ENCODE data around the gene WDFY3. TPM values are rescaled to one million over a fixed set of nuclear protein-coding genes. Genes with fewer than 3 reads are reported as not detected.
"Not testable (repeated sequence)": the region's sequence is repeated elsewhere in the genome, so short reads cannot be mapped to it uniquely, and the experiment has no call there.

Gene WDFY3
- total RNA-seq, 2 experiments from 2014 or later = 0.62 to 0.89 TPM

DNA sequence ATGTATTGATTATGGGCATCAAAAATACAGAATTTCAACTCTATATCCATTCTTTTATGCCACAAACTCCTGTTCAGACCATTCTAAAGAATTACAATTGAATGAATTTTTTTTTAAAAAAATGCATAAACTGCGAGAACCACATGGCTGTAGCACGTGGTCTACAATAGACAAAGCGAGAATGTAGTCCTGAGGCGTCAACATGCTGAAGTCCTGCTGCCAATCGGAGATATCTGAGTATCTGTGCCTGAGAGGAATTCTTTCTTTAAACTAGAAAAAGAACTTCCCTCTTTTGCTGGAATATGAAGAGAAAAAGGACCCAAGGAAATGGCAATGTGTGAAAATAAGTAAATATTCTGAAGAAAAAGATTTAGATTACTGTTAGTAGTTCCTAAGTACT lies 277.9 kb downstream of the WDFY3 start:
- Mint-ChIP-seq H3K9me3 (no peaks in the 10 kb centered on the region), H3K27me3 (peaks cover 2% of the 10 kb centered on the region), H3K27ac (no peak overlapping the region), H3K4me1 (peaks cover 20% of the 10 kb centered on the region), H3K4me3 (no peak overlapping the region), H3K36me3 (ENCODE audit: low read depth) (no peaks in the 10 kb centered on the region)
- DNase-seq = no peak
- ChIA-PET CTCF (no interaction called here), POLR2A (no interaction called here)

DNA sequence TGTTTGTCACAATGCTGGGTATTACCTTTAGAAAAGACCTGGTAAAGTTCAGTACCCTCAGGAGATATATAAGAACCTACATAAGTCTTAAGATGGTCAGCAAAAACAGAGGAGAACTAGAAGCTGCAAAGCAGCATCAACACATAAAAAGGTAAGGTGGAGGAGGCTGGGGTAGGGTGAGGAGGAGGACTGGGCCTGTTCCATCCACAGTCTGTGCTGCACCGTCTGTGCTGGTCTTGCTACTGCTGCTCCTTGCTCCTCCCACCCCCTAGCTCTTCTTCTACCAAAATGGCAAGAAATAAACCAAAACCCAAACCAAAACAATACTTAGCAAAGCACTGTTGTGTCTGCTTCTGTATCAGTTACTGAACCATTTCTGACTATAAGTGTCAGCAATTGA lies 281.4 kb downstream of the WDFY3 start:
- Mint-ChIP-seq H3K4me1 (peaks cover 31% of the 10 kb centered on the region), H3K27ac (no peak overlapping the region), H3K9me3 (no peaks in the 10 kb centered on the region), H3K4me3 (no peak overlapping the region), H3K36me3 (ENCODE audit: low read depth) (no peaks in the 10 kb centered on the region), H3K27me3 (no peaks in the 10 kb centered on the region)
- ChIA-PET CTCF (no interaction called here), POLR2A (no interaction called here)
- DNase-seq = no peak

DNA sequence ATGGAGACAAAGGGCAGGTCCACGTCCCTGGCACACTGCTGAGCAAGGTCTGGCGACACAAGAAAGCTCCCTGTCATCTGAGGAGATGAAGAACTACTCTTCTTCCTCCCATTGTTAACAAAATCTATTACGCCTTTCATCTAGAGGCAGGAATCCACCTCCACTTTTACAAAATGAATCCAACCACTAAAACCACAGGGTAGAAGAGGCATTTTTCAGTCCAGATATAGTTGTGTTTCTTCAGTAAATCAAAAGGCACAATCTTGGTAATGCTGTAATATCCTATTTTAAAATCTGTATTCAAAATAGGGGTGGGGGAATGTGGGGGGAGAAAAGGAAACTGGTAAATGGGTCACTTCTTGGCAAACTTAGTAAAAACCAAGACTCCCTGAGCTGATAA lies 282.1 kb downstream of the WDFY3 start:
- CTCF ChIA-PET = no interaction called here
- Mint-ChIP-seq H3K4me1 (peaks cover 31% of the 10 kb centered on the region), H3K36me3 (ENCODE audit: low read depth) (no peaks in the 10 kb centered on the region), H3K9me3 (no peaks in the 10 kb centered on the region), H3K27ac (no peak overlapping the region), H3K4me3 (no peak overlapping the region), H3K27me3 (no peaks in the 10 kb centered on the region)
- POLR2A ChIA-PET = no interaction called here
- no peak for DNase-seq

DNA sequence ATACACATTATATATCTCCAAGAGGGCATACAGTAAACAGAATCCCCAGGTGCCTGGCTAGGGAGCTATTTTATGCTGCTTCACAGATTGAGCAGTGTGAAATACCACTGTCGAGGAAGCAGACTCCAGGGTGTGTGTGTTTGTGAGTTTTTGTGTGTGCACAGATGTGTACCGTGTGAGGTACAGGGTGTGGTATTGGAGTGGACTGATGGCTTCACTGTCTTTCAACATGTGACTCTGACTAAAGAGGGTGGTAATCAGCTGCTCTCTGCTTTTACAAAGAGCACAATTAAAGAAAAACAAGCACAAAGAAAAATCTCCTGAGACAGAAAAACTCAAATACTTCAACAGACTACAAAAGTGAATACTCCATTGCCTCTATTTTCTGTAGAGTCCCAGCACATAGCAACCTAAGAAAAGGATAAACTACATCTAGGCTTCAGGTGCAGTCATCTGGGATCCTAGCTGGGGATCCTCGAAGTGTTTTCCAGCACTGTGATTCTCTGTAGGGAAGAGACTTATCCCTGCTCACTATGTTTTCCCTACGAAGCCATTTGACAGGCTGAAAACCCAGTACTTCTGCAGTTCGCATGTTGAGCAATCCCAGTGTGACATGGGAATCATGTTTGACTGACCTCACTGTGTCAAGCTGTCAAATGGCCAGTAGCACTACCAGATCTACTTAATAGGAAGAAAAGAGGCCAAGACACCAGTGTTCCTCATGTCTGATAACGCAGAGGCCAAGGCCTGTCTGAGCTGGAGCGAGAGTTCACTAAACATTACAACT lies 283.2 kb downstream of the WDFY3 start:
- H3K36me3 Mint-ChIP-seq (ENCODE audit: low read depth) = no peaks in the 10 kb centered on the region
- H3K27ac Mint-ChIP-seq = no peak overlapping the region
- no peaks in the 10 kb centered on the region for H3K27me3 Mint-ChIP-seq
- H3K4me1 Mint-ChIP-seq = peaks cover 31% of the 10 kb centered on the region
- POLR2A ChIA-PET = no interaction called here
- H3K4me3 Mint-ChIP-seq = no peak overlapping the region
- no peaks in the 10 kb centered on the region for H3K9me3 Mint-ChIP-seq
- DNase-seq = no peak
- CTCF ChIA-PET = no interaction called here

DNA sequence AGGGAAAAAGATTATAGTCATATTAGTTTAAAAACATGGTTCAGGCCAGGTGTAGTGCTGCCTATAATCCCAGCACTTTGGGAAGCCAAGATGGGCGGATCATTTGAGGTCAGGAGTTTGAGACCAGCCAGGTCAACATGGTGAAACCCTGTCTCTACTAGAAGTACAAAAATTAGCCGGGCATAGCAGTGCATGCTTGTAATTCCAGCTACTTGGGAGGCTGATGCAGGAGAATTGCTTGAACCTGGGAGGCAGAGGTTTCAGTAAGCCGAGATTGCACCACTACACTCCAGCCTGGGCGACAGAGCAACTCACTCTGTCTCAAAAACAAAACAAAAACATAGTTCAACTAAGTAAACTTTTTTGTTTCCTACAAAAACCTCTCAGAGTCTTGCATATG lies 283.8 kb downstream of the WDFY3 start:
- H3K27me3 Mint-ChIP-seq; H3K4me3 Mint-ChIP-seq; H3K36me3 Mint-ChIP-seq (ENCODE audit: low read depth); H3K27ac Mint-ChIP-seq; H3K9me3 Mint-ChIP-seq; DNase-seq; POLR2A ChIA-PET; CTCF ChIA-PET: not testable (repeated sequence)
- peaks cover 31% of the 10 kb centered on the region for H3K4me1 Mint-ChIP-seq

DNA sequence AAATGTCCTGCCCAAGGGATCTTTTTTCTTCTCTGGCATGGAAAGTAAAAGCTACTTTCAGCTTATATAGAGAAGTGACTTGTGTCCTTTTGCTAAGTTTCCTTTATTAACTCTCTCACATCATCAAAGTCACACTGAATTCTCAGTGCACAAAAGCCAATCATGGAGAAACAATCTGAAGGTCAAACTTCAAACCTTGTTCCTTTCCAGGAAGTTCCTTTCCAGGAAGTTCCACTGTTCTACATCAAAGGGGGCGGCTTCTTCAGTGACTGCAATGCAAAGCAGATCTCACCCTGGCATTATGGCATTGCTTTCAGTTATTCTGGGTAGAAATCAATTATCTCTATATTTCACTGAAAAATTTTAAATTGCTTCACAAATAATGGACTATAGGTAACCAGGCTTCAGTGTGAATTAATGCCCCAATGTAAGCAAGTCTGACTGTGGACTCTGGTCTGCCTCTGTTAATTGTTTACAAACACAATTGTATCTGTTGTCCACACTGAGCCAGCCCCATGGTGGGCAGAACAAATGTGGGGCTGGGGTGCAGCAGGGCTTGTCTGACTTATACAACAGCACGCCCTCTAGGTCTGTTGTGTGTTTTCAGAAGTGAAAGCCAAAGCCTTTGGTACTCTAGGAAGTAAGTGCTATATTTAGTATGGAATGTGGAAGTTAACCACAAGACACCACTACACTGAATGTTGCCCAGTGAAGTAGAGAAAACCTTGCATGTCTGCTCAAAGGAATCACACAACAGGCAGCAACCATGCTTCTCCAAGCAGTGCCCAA lies 284.8 kb downstream of the WDFY3 start:
- no peak overlapping the region for H3K4me3 Mint-ChIP-seq
- H3K4me1 Mint-ChIP-seq = peaks cover 31% of the 10 kb centered on the region
- no peaks in the 10 kb centered on the region for H3K9me3 Mint-ChIP-seq
- no peak overlapping the region for H3K27ac Mint-ChIP-seq
- H3K27me3 Mint-ChIP-seq = no peaks in the 10 kb centered on the region
- H3K36me3 Mint-ChIP-seq (ENCODE audit: low read depth) = no peaks in the 10 kb centered on the region
- ChIA-PET POLR2A (no interaction called here), CTCF (interaction anchor here (0.6 kb wide), 1 partner anchor 48 kb away, joined by 3 read pairs; no protein-coding TSS in a partner anchor)
- DNase-seq = peak; percentile 23

DNA sequence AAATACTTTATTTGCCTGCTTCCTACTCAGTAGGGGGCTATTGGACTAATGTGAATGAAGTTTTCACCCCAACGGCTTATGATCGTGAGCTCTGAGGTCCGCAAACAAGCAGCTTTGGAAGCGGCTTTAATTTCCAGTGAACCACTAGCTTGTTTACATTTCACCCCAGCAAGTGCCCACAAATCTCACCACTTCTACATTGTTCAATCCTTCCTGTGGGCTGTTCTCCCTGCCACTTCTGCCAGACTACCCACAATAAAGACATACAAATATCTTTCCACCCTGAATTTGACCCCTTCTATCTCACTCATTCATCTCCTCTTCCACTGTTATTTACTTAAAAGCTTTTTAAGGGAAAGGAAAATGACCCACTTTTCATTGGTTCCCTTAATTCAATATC lies 285.5 kb downstream of the WDFY3 start:
- DNase-seq = no peak
- no peaks in the 10 kb centered on the region for H3K9me3 Mint-ChIP-seq
- H3K27ac Mint-ChIP-seq = no peak overlapping the region
- no peaks in the 10 kb centered on the region for H3K36me3 Mint-ChIP-seq (ENCODE audit: low read depth)
- ChIA-PET CTCF (no interaction called here), POLR2A (no interaction called here)
- no peak overlapping the region for H3K4me3 Mint-ChIP-seq
- peaks cover 31% of the 10 kb centered on the region for H3K4me1 Mint-ChIP-seq
- H3K27me3 Mint-ChIP-seq = no peaks in the 10 kb centered on the region

DNA sequence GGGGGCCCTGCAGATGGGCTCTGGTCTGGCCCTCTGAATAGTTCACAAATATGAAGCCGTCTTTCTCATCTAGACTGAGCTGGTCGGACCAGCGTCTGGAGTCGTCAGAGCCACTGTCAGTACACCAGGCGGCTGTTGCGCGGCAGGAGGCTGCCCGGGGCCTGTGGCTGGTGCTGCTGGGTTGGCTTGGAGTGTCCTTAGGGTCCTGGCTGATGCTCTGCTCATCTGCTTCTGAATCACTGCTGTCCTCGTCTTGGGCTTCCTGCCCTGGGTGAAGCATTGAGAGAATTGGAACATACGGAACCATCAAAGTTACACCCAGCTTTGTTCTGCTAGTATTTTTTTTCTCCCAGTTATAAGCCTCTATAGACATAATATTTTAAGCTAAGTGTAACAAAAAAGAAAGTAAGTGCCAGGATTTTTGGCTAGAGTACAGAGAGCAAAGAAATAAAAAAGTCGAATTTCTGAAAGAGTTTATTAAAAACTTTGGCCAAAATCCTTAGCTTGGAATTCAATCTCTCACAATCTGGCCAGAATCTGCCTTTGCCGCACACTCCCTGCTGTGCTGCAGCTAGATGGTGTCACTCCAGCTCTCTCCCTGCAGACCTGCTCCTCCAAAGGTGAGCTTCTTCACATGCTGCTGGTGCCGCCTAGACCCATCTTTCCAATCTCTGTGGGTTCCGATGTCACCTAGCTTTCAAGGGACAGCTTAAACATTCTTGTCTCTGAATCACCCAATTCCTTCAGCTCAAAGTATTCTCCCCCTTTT lies 287.3 kb downstream of the WDFY3 start:
- ChIA-PET CTCF (no interaction called here), POLR2A (no interaction called here)
- H3K27me3 Mint-ChIP-seq = no peaks in the 10 kb centered on the region
- no peaks in the 10 kb centered on the region for H3K9me3 Mint-ChIP-seq
- H3K36me3 Mint-ChIP-seq (ENCODE audit: low read depth) = no peaks in the 10 kb centered on the region
- H3K27ac Mint-ChIP-seq = no peak overlapping the region
- no peak for DNase-seq
- H3K4me1 Mint-ChIP-seq = peaks cover 22% of the 10 kb centered on the region
- no peak overlapping the region for H3K4me3 Mint-ChIP-seq

DNA sequence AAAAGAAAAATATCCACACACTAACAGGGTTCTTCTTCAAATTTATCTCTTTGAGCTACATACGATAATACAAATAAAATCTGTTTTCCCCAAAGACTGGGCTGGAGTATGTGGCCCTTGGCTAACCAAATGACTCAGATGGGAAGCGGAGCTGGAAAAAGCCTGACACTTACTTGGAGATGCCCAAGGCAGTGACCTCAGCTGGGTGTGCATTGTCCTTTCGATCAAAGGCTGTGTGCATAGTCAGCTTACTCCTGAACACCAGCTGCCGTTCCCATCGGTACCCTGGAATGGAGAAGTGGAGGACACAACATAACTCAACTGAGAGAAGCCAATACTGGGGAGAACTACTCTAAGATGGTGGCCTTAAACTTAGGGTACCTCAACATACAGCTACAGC lies 288.5 kb downstream of the WDFY3 start:
- peaks cover 16% of the 10 kb centered on the region for H3K4me1 Mint-ChIP-seq
- CTCF ChIA-PET = interaction anchor here (0.7 to 0.8 kb wide), 2 partner anchors 26 to 180 kb away, joined by 4 read pairs; no protein-coding TSS in a partner anchor
- POLR2A ChIA-PET = no interaction called here

DNA sequence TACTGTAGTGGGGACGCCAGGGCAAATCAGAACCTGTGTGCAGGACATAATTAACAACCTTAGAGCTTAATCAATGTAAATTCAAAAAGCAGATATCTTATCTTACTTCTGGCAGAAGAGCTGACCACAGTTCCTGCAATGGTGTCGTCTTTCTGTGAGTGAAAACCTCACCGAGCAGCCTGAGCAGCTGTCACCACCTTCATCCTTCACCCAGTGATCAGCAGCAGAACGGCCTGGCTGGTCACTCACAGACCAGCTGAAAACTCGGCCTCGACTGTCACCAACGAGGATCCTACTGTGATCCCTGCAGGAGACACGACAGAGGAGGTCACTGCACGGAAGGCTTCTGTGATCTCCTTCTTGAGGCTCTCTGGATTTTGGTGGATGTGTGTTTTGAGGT lies 289.4 kb downstream of the WDFY3 start:
- Mint-ChIP-seq H3K9me3 (no peaks in the 10 kb centered on the region), H3K27ac (no peak overlapping the region), H3K4me1 (peaks cover 15% of the 10 kb centered on the region), H3K36me3 (ENCODE audit: low read depth) (no peaks in the 10 kb centered on the region), H3K4me3 (no peak overlapping the region), H3K27me3 (no peaks in the 10 kb centered on the region)
- DNase-seq = no peak
- ChIA-PET CTCF (no interaction called here), POLR2A (no interaction called here)

More for the DNA sequence above, 288.5 kb downstream of the WDFY3 start:
- H3K27me3 Mint-ChIP-seq = no peaks in the 10 kb centered on the region
- no peak for DNase-seq
- no peaks in the 10 kb centered on the region for H3K9me3 Mint-ChIP-seq
- H3K27ac Mint-ChIP-seq = no peak overlapping the region
- H3K36me3 Mint-ChIP-seq (ENCODE audit: low read depth) = no peaks in the 10 kb centered on the region
- no peak overlapping the region for H3K4me3 Mint-ChIP-seq

DNA sequence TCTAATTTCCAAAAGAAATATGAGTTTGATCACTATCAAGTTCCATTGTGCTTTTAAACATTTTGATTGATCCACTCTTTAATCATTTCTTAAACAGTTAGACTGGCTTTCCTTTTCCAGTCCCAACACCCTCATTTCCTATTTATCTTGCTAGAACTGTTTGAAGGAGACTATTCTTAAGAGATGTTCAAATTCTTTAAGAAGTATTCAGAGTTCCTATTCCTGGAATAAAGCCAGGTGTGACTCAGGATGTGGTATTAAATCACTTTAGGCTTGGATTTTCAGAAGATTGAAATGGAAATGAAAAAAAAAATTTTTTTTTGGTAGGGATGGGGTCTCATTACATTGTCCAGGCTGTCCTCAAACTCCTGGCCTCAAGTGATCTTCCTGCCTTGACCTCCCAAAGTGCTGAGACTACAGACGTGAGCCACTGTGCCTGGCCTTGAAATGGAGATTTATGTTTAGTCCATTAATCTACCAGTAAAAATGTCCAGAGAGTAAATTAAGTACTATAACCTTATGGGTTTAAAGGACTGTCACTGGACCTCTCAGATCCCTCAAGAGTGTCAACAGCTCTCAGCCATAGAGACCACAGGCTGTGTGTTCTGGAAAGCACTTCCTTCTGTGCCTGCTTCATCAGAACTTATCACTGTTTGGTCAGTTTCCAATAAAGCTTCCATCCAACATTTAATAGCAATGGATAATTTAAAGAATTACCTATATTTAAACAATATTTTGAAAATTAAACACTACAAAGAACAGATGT lies 292.8 kb downstream of the WDFY3 start:
- ChIA-PET POLR2A (no interaction called here), CTCF (no interaction called here)
- no peak for DNase-seq
- no peaks in the 10 kb centered on the region for H3K4me1 Mint-ChIP-seq
- H3K27me3 Mint-ChIP-seq = no peaks in the 10 kb centered on the region
- no peak overlapping the region for H3K27ac Mint-ChIP-seq
- H3K4me3 Mint-ChIP-seq = no peak overlapping the region
- H3K36me3 Mint-ChIP-seq (ENCODE audit: low read depth) = no peaks in the 10 kb centered on the region
- H3K9me3 Mint-ChIP-seq = no peaks in the 10 kb centered on the region

DNA sequence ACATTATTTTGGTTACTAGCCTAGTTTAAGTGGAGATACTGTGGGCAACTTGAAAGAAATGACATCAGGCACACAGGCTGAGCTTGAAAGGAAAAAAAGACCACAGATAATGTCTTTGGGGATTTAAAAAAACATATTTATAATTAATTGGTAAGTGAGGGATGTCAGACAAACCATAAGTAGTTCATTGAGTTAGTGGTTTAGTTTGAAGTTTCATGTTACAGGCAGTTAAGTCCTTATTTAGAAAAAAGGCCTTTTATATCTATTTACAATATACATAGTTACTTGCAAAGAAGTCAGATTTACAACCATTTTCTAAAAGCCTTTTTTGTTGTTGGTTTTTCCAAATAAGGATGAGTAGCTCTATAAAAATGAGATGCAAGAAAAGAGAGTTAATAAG lies 294.3 kb downstream of the WDFY3 start:
- no peaks in the 10 kb centered on the region for H3K9me3 Mint-ChIP-seq
- ChIA-PET POLR2A (no interaction called here), CTCF (no interaction called here)
- no peaks in the 10 kb centered on the region for H3K36me3 Mint-ChIP-seq (ENCODE audit: low read depth)
- no peak overlapping the region for H3K4me3 Mint-ChIP-seq
- no peak overlapping the region for H3K27ac Mint-ChIP-seq
- no peaks in the 10 kb centered on the region for H3K27me3 Mint-ChIP-seq
- no peaks in the 10 kb centered on the region for H3K4me1 Mint-ChIP-seq
- DNase-seq = no peak

DNA sequence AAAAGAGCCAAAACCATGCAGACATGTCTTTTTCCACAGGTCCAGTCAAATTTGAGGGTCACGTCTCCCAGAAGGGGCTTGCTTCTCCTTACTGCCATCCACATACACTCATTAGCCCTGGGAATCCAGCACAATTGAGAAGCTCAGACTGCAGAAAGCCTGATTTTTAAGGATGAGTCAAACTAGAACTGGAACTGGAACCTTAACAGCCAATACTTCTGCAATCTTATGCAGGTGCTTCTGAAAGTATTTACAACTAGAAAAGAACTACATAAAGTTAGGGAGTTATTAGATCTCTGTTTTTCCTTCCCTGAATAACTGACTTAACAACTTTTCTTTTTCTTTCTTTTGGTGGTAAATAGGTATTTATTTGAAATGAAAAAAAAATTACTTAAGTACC lies 297.3 kb downstream of the WDFY3 start:
- no peaks in the 10 kb centered on the region for H3K9me3 Mint-ChIP-seq
- H3K36me3 Mint-ChIP-seq (ENCODE audit: low read depth) = no peaks in the 10 kb centered on the region
- no peaks in the 10 kb centered on the region for H3K27me3 Mint-ChIP-seq
- ChIA-PET POLR2A (no interaction called here), CTCF (no interaction called here)
- no peak overlapping the region for H3K27ac Mint-ChIP-seq
- no peaks in the 10 kb centered on the region for H3K4me1 Mint-ChIP-seq
- no peak for DNase-seq
- no peak overlapping the region for H3K4me3 Mint-ChIP-seq
